Stimulated activated effector memory CD8-positive, alpha-beta T cell treated with anti-CD3 and anti-CD28 coated beads, Interleukin-12 subunit alpha, Interleukin-12 subunit beta, amount 100 ng/mL, for 72 hours (primary cell): Measurements from ENCODE around the gene NUDT8.

Experiments used
- ATAC-seq: fragments of 150-1000 bp; cut with Tn5 transposase; 2 replicates; pipeline ENCODE4 v1.10.0; 2021
- DNase-seq, 2 donors: peaks; one replicate each; pipeline ENCODE4 v3.0.0; 2021 to 2022; ENCODE audit warnings: low spot score in 2 of 2
- H3K27ac Mint-ChIP-seq: one replicate; pipeline ENCODE4 v1.8.0; 2022; ENCODE audit warnings: mild to moderate bottlenecking, mixed read lengths
- H3K36me3 Mint-ChIP-seq: one replicate; pipeline ENCODE4 v1.8.0; 2022; ENCODE audit warnings: mild to moderate bottlenecking, mixed read lengths
- H3K4me1 Mint-ChIP-seq: one replicate; pipeline ENCODE4 v1.8.0; 2022; ENCODE audit warnings: mixed read lengths
- H3K4me3 Mint-ChIP-seq: one replicate; pipeline ENCODE4 v1.8.0; 2022; ENCODE audit warnings: mild to moderate bottlenecking, mixed read lengths
- H3K9me3 Mint-ChIP-seq: one replicate; pipeline ENCODE4 v1.8.0; 2022; ENCODE audit warnings: mixed read lengths

Gene NUDT8

GRCh38 chr11:67615728-67616430 is 13.9 kb downstream of the NUDT8 start:
- Mint-ChIP-seq H3K4me3 (peak overlapping the region; percentile 78), H3K4me1 (peaks cover 37% of the 10 kb centered on the region), H3K27ac (peak overlapping the region; percentile 99), H3K36me3 (peaks cover 33% of the 10 kb centered on the region), H3K9me3 (no peaks in the 10 kb centered on the region)
- ATAC-seq, result no peak
- no peak for DNase-seq

DNA sequence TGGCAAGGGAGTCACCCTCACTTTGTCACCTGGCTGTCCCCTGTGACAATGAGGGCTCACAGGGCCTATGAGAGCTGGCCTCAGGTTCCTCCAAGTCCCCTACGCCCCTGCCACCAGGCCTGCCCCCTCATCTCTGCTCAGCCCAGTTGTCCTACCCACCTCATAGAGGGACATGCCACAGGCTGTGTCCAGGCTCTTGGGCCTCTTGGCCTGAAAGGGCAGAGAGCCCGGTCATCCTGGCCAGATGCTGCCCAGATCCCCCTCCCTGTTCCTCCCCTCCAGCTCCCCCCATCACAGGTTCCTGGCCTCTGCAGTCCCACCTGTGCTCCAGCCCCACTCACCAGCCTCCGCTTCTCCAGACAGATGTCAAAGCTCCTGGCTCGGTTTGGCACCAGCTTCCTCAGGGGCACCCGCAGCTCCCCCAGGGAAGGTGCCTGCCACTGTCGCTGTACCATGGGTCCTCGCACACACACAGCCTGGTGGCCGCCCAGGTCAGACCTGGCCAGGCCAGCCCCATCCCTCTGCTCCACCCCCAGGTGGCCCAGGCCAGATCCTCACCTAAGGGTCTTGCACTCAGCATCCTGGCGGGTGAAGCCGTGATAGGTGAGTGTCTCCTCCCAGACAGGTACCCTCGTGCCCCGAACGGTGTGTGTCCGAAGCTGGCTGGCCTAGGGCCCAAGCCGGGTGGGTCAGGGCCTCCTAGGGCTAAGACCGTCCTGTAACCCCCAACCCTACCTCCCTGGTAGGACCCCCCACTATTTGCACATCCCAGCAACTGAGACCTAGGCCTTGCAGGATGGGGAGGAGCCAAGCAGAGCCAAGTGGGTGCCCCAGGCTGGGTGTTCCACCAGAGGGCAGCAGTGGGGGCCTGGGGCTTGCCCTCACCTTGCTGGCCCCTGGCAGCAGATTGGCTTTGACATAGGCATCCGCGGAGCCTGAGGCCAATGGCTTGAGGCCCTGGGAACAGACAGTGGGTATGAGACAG is 14.7 kb downstream of the NUDT8 start:
- H3K4me3 Mint-ChIP-seq, result peak overlapping the region; percentile 78
- H3K9me3 Mint-ChIP-seq, result no peaks in the 10 kb centered on the region
- peak overlapping the region; percentile 99 for H3K27ac Mint-ChIP-seq
- ATAC-seq (peak; percentile 61), DNase-seq (peak; percentile 54 to 85)
- H3K36me3 Mint-ChIP-seq, result peaks cover 42% of the 10 kb centered on the region
- H3K4me1 Mint-ChIP-seq, result peaks cover 37% of the 10 kb centered on the region

- DNase-seq, result peak; percentile 76 to 92
- Mint-ChIP-seq H3K4me1 (peaks cover 39% of the 10 kb centered on the region), H3K4me3 (peak overlapping the region; percentile 78), H3K9me3 (no peaks in the 10 kb centered on the region), H3K36me3 (peaks cover 50% of the 10 kb centered on the region), H3K27ac (peak overlapping the region; percentile 99)
- ATAC-seq, result peak; percentile 92
Measured at GRCh38 chr11:67613960-67614715, 15.6 kb downstream of the NUDT8 start.

DNA sequence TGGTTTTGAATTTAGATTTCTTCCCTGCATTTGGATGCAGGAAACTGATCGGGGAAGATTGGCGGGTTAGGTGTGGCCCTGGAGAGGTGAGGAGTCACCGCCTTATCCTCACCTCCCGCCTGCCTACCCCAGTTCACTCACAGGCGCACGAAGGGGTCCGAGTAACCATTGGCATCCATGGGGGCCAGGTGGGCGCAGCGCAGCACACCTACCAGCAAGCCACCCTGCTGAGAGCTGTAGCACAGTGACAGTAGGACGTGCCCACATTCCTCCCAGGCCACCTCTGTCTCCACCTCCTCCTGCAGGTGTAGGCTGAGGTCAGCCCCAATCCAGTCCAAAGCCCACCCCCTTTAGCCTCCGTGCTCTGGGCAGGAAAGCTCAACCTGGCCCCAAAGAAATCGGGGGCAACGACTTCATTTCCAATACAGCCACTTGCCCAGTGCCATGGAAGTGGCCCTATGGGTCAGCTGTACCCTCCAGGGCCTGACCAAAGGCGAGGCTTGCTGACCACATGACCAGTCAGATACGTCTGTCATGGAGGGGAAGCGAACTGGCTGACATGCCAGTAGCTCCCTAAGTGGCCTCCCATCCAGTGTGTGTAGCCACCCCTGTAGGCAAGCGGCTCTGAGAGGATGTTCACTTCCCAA is 16.3 kb downstream of the NUDT8 start:
- Mint-ChIP-seq H3K36me3 (peaks cover 57% of the 10 kb centered on the region), H3K9me3 (no peaks in the 10 kb centered on the region), H3K4me1 (peaks cover 46% of the 10 kb centered on the region), H3K27ac (peak overlapping the region; percentile 99), H3K4me3 (peak overlapping the region; percentile 78)
- ATAC-seq, result no peak
- no peak for DNase-seq

- ATAC-seq (no peak), DNase-seq (no peak)
- H3K4me3 Mint-ChIP-seq, result peak overlapping the region; percentile 78
- peak overlapping the region; percentile 99 for H3K27ac Mint-ChIP-seq
- peaks cover 61% of the 10 kb centered on the region for H3K36me3 Mint-ChIP-seq
- no peaks in the 10 kb centered on the region for H3K9me3 Mint-ChIP-seq
- H3K4me1 Mint-ChIP-seq, result peaks cover 50% of the 10 kb centered on the region
Measured at GRCh38 chr11:67612751-67613150, 17.0 kb downstream of the NUDT8 start.

DNA sequence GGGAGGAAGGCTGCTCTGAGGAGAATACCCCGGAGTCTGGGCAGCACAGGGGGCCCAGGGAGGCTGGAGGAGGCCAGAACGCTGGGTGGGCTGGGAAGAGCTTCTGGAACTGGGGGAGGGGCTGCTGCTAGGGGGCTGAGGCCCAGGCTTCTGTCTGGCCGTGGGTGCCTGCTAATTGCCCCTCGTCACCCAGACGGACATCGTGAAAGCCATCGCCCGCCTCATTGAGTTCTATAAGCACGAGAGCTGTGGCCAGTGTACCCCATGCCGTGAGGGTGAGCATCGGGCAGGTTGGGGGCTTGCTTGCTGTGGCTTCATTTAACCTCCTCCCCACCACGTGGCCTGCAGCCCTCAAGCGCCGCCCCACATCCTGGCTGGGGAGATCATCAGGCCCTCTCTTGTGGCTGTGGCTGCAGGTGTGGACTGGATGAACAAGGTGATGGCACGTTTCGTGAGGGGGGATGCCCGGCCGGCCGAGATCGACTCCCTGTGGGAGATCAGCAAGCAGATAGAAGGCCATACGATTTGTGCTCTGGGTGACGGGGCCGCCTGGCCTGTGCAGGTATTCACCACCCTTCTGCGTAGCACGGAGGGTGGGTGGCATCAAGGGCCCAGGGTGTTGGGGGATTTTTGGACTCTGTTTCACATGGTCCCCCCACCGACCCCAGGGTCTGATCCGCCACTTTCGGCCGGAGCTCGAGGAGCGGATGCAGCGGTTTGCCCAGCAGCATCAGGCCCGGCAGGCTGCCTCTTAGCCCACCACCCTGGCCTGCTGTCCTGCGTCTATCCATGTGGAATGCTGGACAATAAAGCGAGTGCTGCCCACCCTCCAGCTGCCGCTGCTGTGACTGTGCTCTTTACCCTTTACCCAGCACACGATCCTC is 17.8 kb downstream of the NUDT8 start:
- DNase-seq (no peak), ATAC-seq (no peak)
- Mint-ChIP-seq H3K9me3 (no peaks in the 10 kb centered on the region), H3K4me1 (peaks cover 55% of the 10 kb centered on the region), H3K4me3 (no peak overlapping the region), H3K36me3 (peaks cover 61% of the 10 kb centered on the region), H3K27ac (peak overlapping the region; percentile 99)

GRCh38 chr11:67611165-67611564 is 18.6 kb downstream of the NUDT8 start:
- Mint-ChIP-seq H3K4me3 (no peak overlapping the region), H3K27ac (peak overlapping the region; percentile 32), H3K36me3 (peaks cover 66% of the 10 kb centered on the region), H3K4me1 (peaks cover 60% of the 10 kb centered on the region), H3K9me3 (no peaks in the 10 kb centered on the region)
- no peak for DNase-seq
- no peak for ATAC-seq

- Mint-ChIP-seq H3K9me3 (no peaks in the 10 kb centered on the region), H3K36me3 (peaks cover 66% of the 10 kb centered on the region), H3K4me1 (peaks cover 60% of the 10 kb centered on the region), H3K27ac (peak overlapping the region; percentile 32), H3K4me3 (no peak overlapping the region)
- no peak for ATAC-seq
- no peak for DNase-seq
Measured at GRCh38 chr11:67610302-67610868, 19.4 kb downstream of the NUDT8 start.

DNA sequence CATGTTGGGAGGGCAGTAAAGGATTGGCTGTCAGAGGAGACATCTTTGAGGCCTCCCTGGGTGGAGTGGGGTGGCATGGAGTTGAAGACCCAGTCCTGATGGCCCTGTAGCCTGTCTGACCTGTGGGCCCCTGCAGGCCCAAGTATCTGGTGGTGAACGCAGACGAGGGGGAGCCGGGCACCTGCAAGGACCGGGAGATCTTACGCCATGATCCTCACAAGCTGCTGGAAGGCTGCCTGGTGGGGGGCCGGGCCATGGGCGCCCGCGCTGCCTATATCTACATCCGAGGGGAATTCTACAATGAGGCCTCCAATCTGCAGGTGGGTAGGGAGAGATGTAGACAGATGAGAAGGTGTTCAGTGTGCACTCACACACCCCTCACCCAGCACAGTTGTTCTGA is 20.4 kb downstream of the NUDT8 start:
- H3K27ac Mint-ChIP-seq, result no peak overlapping the region
- H3K4me3 Mint-ChIP-seq, result no peak overlapping the region
- no peaks in the 10 kb centered on the region for H3K9me3 Mint-ChIP-seq
- H3K36me3 Mint-ChIP-seq, result peaks cover 62% of the 10 kb centered on the region
- DNase-seq (no peak), ATAC-seq (no peak)
- peaks cover 51% of the 10 kb centered on the region for H3K4me1 Mint-ChIP-seq

DNA sequence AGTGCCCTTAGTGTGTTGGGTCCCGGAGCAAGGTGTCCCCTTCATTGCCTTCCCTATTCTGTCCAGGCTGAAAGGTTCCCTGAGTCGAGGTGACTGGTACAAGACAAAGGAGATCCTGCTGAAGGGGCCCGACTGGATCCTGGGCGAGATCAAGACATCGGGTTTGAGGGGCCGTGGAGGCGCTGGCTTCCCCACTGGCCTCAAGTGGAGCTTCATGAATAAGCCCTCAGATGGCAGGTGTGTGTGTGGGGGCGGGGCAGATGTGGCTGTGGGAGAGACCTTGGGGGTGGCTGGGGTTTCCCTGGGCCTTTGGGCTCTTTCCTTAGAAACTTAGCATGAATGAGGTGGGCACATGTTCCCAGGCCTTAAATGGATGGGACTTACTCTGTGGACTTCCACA is 21.3 kb downstream of the NUDT8 start:
- Mint-ChIP-seq H3K4me1 (peaks cover 42% of the 10 kb centered on the region), H3K36me3 (peaks cover 54% of the 10 kb centered on the region), H3K9me3 (no peaks in the 10 kb centered on the region), H3K4me3 (peak overlapping the region; percentile 85), H3K27ac (no peak overlapping the region)
- DNase-seq, result no peak
- no peak for ATAC-seq

DNA sequence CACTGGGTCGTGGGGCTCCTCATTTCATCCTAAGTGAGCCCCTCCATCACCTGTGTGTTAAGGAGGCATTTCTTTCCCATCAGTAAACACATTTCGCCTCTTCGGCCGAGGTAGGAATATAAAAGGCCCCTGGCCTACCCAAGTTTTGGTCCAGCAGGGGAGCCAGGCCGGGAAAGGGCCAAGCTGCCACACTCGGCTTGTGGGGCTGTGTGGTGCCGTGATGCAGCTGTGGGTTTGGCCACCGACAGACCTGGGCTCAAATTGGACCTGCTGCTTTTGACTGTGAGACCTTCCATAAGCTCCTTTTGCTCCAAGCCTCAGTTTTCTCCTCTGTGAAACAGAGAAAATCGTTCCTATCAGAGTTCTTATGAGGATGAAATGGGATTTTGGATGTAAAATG is 22.2 kb downstream of the NUDT8 start:
- DNase-seq, result no peak
- H3K4me3 Mint-ChIP-seq, result peak overlapping the region; percentile 85
- peak overlapping the region; percentile 84 for H3K27ac Mint-ChIP-seq
- H3K9me3 Mint-ChIP-seq, result no peaks in the 10 kb centered on the region
- no peak for ATAC-seq
- peaks cover 49% of the 10 kb centered on the region for H3K36me3 Mint-ChIP-seq
- H3K4me1 Mint-ChIP-seq, result peaks cover 32% of the 10 kb centered on the region

DNA sequence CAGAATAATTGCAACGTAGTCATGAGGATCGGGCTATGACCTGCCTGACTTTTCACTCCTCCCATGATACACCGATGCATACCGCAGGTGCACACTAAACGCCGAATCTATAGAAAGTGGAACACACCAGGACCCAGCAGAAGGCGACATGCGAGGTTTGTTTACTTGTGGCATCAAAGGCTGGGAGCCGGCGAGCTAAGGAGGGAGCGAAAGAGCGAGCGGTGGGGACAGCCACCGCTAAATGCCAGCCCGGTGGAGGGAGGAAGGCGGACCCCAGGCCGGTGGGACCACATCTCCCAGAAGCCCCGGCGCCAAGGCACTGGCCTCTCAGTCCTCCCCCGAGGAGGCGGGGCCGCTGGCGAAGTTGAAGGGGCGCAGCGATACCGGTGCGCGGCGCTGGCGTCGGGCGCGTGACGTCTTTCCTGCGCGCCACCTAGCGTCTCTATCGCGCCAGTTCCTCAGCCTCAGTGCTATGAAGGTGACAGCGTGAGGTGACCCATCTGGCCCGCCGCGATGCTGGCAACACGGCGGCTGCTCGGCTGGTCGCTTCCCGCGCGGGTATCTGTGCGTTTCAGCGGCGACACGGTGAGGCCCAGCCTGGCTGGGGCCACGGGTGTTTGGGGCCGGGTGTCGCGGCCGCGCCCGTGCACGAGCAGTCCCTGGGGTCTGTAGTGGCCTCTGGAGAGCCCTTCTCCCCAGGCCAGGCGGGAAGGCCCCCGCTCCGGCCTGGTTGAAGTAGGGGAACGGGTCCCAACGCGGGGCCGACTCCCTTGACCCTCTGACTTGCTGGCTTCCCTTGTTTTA is 23.0 kb downstream of the NUDT8 start, which contains the start of gene NDUFV1:
TSS of gene NDUFV1 (plus strand) at position 445 of the 804 bp plus-strand sequence. CDS start at position 514, 69 bp downstream.
- ATAC-seq, result peak; percentile 98
- Mint-ChIP-seq H3K27ac (peak within 1 kb of the TSS; percentile 84), H3K9me3 (no peaks in the 10 kb centered on the region), H3K36me3 (peaks cover 42% of the 10 kb centered on the region), H3K4me1 (peaks cover 30% of the 10 kb centered on the region), H3K4me3 (peak within 1 kb of the TSS; percentile 85)
- DNase-seq, result peak; percentile 92 to 96

DNA sequence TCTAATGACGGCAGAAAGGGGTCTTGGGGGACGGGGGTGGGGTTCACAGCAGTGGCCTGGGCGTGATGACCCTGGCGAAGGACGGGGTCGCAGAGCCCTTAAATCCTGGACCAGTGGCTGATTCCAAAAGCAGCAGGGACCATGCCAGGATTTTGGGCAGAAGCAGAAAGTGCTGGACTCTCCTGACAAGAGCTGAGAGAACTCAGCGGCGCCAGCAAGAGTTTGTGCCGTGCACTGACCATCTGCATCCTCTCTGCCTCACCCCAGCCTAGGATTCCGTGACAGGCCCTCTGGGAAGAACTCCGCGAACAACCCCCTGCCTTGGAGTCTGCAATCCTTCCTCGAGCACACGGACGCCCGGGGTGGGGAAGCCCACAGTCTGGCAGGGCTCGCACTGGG is 23.6 kb downstream of the NUDT8 start:
- peaks cover 36% of the 10 kb centered on the region for H3K36me3 Mint-ChIP-seq
- H3K27ac Mint-ChIP-seq, result peak overlapping the region; percentile 84
- no peak for DNase-seq
- H3K9me3 Mint-ChIP-seq, result no peaks in the 10 kb centered on the region
- peaks cover 30% of the 10 kb centered on the region for H3K4me1 Mint-ChIP-seq
- H3K4me3 Mint-ChIP-seq, result peak overlapping the region; percentile 85
- no peak for ATAC-seq
